ENCODE data around the gene GFOD1. TPM values are rescaled to one million over a fixed set of nuclear protein-coding genes. Genes with fewer than 3 reads are reported as not detected.
"Not testable (repeated sequence)": the region's sequence is repeated elsewhere in the genome, so short reads cannot be mapped to it uniquely, and the experiment has no call there.

Gene GFOD1
- total RNA-seq, 1 donor from 2014 or later: 2.8 TPM

- intact Hi-C loops (cut with micrococcal nuclease): no loop called here
Observed at GRCh38 chr6:13412211-13412610, 75.2 kb downstream of the GFOD1 start.

- intact Hi-C loops (cut with micrococcal nuclease): no loop called here
Observed at GRCh38 chr6:13411484-13411883, 75.9 kb downstream of the GFOD1 start.

- intact Hi-C loops (cut with micrococcal nuclease): no loop called here
Observed at GRCh38 chr6:13409991-13410390, 77.4 kb downstream of the GFOD1 start.

- intact Hi-C loops (cut with micrococcal nuclease): no loop called here
Observed at GRCh38 chr6:13407709-13408695, 79.4 kb downstream of the GFOD1 start.

- intact Hi-C loops (cut with micrococcal nuclease): no loop called here
Observed at GRCh38 chr6:13407368-13407708, 80.1 kb downstream of the GFOD1 start.

GRCh38 chr6:13406781-13407180 is 80.6 kb downstream of the GFOD1 start:
- intact Hi-C loops (cut with micrococcal nuclease): no loop called here

GRCh38 chr6:13405961-13406477 is 81.4 kb downstream of the GFOD1 start:
- intact Hi-C loops (cut with micrococcal nuclease): no loop called here

- intact Hi-C loops (cut with micrococcal nuclease): no loop called here
Observed at GRCh38 chr6:13404892-13405254, 82.5 kb downstream of the GFOD1 start.

GRCh38 chr6:13404228-13404891 is 83.0 kb downstream of the GFOD1 start:
- intact Hi-C loops (cut with micrococcal nuclease): no loop called here

GRCh38 chr6:13402711-13403110 is 84.7 kb downstream of the GFOD1 start:
- intact Hi-C loops (cut with micrococcal nuclease): no loop called here

GRCh38 chr6:13400772-13401171 is 86.6 kb downstream of the GFOD1 start:
- intact Hi-C loops (cut with micrococcal nuclease): no loop called here

GRCh38 chr6:13398421-13398994 is 88.9 kb downstream of the GFOD1 start:
- intact Hi-C loops (cut with micrococcal nuclease): no loop called here

- intact Hi-C loops (cut with micrococcal nuclease): no loop called here
Observed at GRCh38 chr6:13398069-13398381, 89.4 kb downstream of the GFOD1 start.

- intact Hi-C loops (cut with micrococcal nuclease): no loop called here
Observed at GRCh38 chr6:13397359-13398068, 89.9 kb downstream of the GFOD1 start.

- intact Hi-C loops (cut with micrococcal nuclease): no loop called here
Observed at GRCh38 chr6:13396241-13396792, 91.1 kb downstream of the GFOD1 start.

- intact Hi-C loops (cut with micrococcal nuclease): no loop called here
Observed at GRCh38 chr6:13395272-13396237, 91.8 kb downstream of the GFOD1 start.

- intact Hi-C loops (cut with micrococcal nuclease): no loop called here
Observed at GRCh38 chr6:13392462-13392861, 94.9 kb downstream of the GFOD1 start.

GRCh38 chr6:13391537-13391936 is 95.9 kb downstream of the GFOD1 start:
- intact Hi-C loops (cut with micrococcal nuclease): no loop called here

- intact Hi-C loops (cut with micrococcal nuclease): no loop called here
Observed at GRCh38 chr6:13390658-13391057, 96.7 kb downstream of the GFOD1 start.

GRCh38 chr6:13389237-13389636 is 98.2 kb downstream of the GFOD1 start:
- intact Hi-C loops (cut with micrococcal nuclease): not testable (repeated sequence)

Measured in T-helper 1 cell treated with Interleukin-12 subunit alpha and Interleukin-12 subunit beta and Interleukin-4 antibody, amounts not matched to agents 30 ng/mL and 1 ng/mL, for 36 hours (primary cell).